ENCODE measurements around the gene CMTM8.
A peak's percentile ranks its signal among the peaks of the same experiment; 100 is the strongest.

CMTM8 gene

DNA sequence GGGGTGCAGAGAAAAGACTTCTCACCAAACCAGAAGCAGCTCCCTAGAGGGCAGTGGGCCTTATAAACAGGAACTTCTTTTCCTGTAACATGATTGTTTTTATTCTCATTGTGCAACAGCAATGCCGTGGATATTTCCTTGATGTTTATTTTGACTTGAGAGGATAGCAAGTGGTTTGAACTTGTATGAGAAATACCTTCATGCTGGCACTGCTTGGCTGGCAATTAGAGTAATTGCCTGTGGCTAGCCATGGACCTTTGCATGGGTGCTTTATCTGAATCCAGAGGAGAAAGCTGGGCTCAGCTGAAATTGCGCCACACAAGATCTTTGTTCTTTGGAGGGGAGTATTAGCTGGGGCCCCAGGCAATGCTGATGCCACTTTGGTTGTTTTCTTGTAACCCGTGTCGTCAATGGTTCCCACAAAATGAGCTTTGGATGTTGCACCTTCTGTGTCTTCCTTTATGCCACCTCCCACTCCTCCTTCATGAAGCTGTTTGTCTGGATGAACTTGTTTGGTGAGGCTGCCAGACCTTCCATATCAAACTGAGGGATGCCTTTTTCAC, 37.9 kb downstream of the CMTM8 start:
- no peak for DNase-seq

DNA sequence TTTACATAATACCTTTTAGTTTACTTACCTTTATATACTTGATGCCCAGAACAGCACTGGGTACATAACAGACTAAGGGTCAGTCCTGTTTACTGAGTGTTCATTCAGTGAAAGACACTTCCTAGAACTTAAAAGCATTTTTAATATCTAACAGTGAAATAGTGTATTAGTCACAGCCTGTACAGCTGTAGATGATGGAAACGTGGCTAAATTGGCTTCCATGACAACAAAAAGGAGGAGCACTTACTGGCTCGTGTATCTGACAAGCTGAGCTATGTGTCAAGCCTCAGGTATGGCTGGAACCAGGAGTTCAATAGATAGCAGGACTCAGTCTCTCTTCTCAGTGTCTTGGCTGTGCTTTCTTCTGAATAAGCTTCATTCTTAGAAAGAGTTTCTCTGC, 40.2 kb downstream of the CMTM8 start:
- no peak for DNase-seq

- no peak for DNase-seq
Measured at GRCh38 chr3:32280262-32280910, 41.9 kb downstream of the CMTM8 start.

- no peak for DNase-seq
Measured at GRCh38 chr3:32281570-32282106, 43.2 kb downstream of the CMTM8 start.

- DNase-seq = no peak
Measured at GRCh38 chr3:32282578-32283154, 44.2 kb downstream of the CMTM8 start.

DNA sequence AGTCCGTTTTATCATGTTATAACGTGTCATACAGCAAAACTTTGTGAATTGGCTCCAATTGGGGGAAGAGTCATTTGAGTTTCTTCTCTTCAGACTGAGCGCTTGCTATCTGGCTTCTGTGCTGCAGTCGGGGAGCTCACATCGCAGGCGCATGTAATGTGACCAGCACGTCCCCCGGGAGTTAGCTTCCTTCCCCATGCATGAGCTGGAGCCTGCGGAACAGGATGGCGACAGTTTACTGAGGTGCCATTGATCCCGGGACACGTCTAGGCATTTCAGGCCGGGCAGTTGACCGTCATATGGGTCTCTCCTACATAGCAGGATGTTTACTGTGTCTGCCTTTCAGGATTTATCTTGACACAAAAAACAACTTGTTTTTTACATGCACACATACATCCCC, 44.8 kb downstream of the CMTM8 start:
- DNase-seq = no peak

GRCh38 chr3:32284443-32285212, 46.1 kb downstream of the CMTM8 start:
- no peak for DNase-seq

- DNase-seq = no peak
Measured at GRCh38 chr3:32285891-32286290, 47.4 kb downstream of the CMTM8 start.

DNA sequence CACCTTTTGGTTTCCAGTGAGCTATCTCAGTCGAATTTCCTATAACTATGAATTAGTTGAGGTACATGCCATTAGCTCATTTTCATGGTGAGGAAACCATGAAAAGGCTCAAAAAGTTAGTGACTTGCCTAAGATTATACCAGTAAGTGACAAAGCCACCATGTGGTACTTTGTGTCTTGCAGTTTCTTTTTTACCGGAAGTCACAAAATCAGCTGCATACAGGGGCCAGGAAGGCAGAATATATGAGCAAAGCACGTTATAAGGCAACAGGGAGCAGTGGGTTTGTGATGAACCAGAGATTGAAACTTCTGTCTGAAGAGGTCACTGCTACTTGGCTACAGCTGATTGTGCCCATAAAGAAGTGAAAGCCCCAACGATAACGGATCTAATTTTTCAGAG, 50.3 kb downstream of the CMTM8 start:
- DNase-seq = no peak

GRCh38 chr3:32290619-32291018, 52.1 kb downstream of the CMTM8 start:
- DNase-seq = no peak

DNA sequence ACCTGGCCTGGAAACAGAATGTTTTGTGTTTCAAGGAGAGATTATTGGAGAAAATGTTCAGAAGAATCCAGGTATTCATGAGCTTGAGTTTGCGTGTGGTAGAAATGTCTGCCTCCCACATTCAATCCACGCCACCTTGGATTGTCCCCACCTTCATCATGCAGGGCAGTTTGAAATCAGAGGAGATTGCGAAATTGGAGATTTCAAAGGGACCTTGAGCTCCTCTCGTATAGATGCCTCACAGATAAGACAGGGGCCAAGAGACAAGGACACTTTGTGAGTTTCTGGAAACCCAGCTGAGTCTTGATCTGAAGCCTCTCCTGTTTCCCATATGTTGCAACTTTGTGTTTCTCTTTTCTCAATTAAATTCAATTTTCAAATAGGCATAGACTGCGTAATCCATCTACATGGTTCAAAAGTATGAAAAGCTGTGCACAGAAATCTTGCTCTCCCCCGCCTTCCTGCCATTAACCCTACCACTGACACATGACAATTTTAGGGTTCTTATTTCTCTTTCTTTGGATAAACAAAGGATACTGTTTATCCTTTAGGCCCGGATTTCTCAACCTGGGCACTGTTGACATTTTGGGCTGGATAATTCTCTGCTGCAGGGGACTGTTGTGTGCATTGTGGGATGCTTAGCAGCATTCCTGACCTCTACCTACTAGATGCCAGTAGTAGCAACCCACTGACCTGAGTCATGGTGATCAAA, 53.8 kb downstream of the CMTM8 start:
- no peak for DNase-seq

- no peak for DNase-seq
Measured at GRCh38 chr3:32293903-32294302, 55.4 kb downstream of the CMTM8 start.

GRCh38 chr3:32296251-32297204, 58.0 kb downstream of the CMTM8 start:
- peak in 43 of 56 donors; percentile 1 to 69 (median 13) for DNase-seq

- no peak for DNase-seq
Measured at GRCh38 chr3:32297366-32297765, 58.9 kb downstream of the CMTM8 start.

DNA sequence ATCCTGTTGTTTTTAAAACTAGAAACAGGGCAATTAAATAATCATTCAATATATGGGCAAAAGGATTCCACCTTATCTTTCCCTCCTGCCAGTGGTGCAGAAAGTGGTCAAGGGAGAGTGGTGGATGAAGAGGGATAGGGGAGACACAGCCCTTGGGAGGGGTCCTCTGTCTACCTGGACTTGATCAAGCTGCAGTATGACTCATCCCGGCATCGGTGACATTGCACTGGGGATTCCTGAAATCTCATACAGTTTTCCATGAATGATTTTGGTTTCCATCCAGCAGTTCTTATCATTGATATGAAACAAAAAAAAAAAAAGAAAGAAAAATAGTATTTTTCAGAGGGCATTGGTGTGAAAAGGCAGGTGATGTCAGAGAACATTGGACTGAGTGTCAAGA, 62.9 kb downstream of the CMTM8 start:
- DNase-seq = no peak

DNA sequence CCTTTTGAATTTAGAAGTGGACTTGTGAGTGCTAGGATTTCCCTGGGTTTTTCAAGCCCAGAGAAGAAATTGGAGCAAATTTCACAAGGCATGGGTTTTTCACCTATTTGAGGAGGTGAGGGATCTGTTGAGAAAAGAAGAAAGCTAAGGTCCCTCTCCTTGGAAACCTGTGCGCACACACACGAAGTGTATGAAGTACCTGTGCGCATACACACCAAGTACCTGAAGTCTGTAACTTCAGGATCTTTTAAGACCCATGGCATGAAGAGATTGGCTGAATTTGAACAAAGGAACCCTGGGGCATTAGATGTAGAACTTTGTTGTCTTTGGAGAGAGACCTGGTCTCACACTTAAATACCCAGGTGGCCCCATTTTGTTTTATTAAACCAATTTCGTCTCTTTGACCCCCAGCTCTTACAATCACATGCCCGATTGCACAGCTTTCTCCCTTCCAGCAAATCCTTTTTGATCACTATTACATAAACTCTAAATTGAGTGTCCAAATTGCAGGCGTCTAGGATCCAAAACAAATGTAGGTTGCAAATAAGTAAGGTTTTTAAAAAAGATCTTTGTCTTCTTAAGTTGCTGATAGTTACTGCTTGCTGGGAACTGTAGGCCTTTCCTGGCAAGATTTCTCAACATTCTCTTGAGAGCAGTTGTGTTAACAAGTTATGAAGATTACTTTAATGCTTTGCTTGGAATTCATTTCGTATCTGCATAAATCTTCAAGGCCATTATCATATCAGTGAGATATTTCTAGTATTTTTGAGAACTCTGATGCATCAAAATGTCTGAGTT, 64.3 kb downstream of the CMTM8 start:
- DNase-seq = no peak

GRCh38 chr3:32303399-32303747, 64.9 kb downstream of the CMTM8 start:
- no peak for DNase-seq

- DNase-seq = no peak
Measured at GRCh38 chr3:32303977-32304881, 65.7 kb downstream of the CMTM8 start.
